ENCODE results near the gene SEL1L. TPM values are rescaled to one million over a fixed set of nuclear protein-coding genes. Genes with fewer than 3 reads are reported as not detected.

SEL1L gene
- total and polyA plus RNA-seq, 4 donors = 13.2 to 101 (median 49.2) TPM

- no peak for TF ChIP-seq CTCF (IDR thresholded peaks at IDR 0.05; ENCODE audit: control extremely low read depth, extremely low read depth)
- WGBS, 2 donors = 54 to 61% methylated on average over 6 of the region's 6 CpGs
- H3K4me3 ChIP-seq = no peak overlapping the region
- DNase-seq (no peak), ATAC-seq (ENCODE audit: insufficient read depth, low FRiP score) (no peak)
- peaks cover 0 to 17% (median 0%) of the 10 kb centered on the region in 5 donors for H3K4me1 ChIP-seq (ENCODE audit: control insufficient read depth in 5 of 5, insufficient read depth in 5 of 5, low read length in 5 of 5)
- H3K27ac ChIP-seq (ENCODE audit: low read depth in 1 of 2, low read length in 1 of 2) = no peak overlapping the region
- no peaks in the 10 kb centered on the region for H3K27me3 ChIP-seq (ENCODE audit: control insufficient read depth in 3 of 3, insufficient read depth in 3 of 3, low read length in 2 of 3)
- no peak overlapping the region for H3K9ac ChIP-seq (ENCODE audit: insufficient read depth in 1 of 2, low read length in 2 of 2)
- no peaks in the 10 kb centered on the region for H3K9me3 ChIP-seq (ENCODE audit: control insufficient read depth in 4 of 4, insufficient read depth in 3 of 4, low read length in 3 of 4)
- peaks cover 11 to 20% (median 12%) of the 10 kb centered on the region in 4 donors for H3K36me3 ChIP-seq (ENCODE audit: control insufficient read depth in 4 of 4, insufficient read depth in 4 of 4, low read length in 4 of 4)
Observed at GRCh38 chr14:81511111-81511904, 22.3 kb downstream of the SEL1L start.

DNA sequence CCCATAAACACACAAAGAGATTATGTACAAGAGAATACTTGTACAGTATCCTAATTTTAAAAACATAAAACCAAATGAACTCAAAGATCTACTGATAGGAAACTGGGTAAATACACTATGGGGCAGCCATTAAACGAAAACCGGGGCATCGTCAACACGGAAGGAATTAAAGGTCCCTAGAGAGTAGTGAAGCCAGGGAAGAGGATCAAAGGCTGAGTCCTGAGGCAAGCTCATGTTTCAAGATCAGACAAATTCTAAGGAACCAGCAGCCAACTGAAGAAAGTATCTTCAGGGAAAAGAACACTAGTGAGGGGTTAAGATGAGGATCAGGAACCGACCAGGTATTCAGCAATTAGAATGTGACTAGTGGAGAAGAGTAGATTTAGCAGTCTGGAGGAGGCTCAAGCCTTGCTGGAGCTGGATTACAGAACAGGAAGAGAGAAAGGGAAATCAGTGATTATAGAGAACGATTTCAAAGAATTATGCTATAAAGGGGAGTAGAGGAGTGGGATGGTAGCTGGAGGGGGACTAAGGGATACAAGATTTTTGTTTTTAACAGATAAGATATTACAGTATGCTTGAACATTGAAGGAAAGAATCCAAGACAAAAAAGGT, 23.7 kb downstream of the SEL1L start:
- TF ChIP-seq CTCF (IDR thresholded peaks at IDR 0.05; ENCODE audit: control extremely low read depth, extremely low read depth) = no peak
- Histone ChIP-seq H3K36me3 (ENCODE audit: control insufficient read depth in 4 of 4, insufficient read depth in 4 of 4, low read length in 4 of 4) (peaks cover 11 to 27% (median 16%) of the 10 kb centered on the region in 4 donors), H3K4me1 (ENCODE audit: control insufficient read depth in 5 of 5, insufficient read depth in 5 of 5, low read length in 5 of 5) (peaks cover 0 to 17% (median 0%) of the 10 kb centered on the region in 5 donors), H3K9ac (ENCODE audit: insufficient read depth in 1 of 2, low read length in 2 of 2) (no peak overlapping the region), H3K27ac (ENCODE audit: low read depth in 1 of 2, low read length in 1 of 2) (peak overlapping the region in 1 of 2 donors; percentile 64), H3K9me3 (ENCODE audit: control insufficient read depth in 4 of 4, insufficient read depth in 3 of 4, low read length in 3 of 4) (no peaks in the 10 kb centered on the region), H3K4me3 (no peak overlapping the region), H3K27me3 (ENCODE audit: control insufficient read depth in 3 of 3, insufficient read depth in 3 of 3, low read length in 2 of 3) (no peaks in the 10 kb centered on the region)
- 50 to 62% methylated on average over 6 of the region's 6 CpGs for WGBS, 2 donors
- DNase-seq = peak in 1 of 3 donors; percentile 4
- ATAC-seq (ENCODE audit: insufficient read depth, low FRiP score) = no peak

- ATAC-seq (ENCODE audit: insufficient read depth, low FRiP score) (no peak), DNase-seq (no peak)
- no peak overlapping the region for H3K9ac ChIP-seq (ENCODE audit: insufficient read depth in 1 of 2, low read length in 2 of 2)
- WGBS, 2 donors = 92 to 96% methylated on average over 5 of the region's 5 CpGs
- H3K4me3 ChIP-seq = no peak overlapping the region
- peaks cover 0 to 17% (median 0%) of the 10 kb centered on the region in 5 donors for H3K4me1 ChIP-seq (ENCODE audit: control insufficient read depth in 5 of 5, insufficient read depth in 5 of 5, low read length in 5 of 5)
- H3K9me3 ChIP-seq (ENCODE audit: control insufficient read depth in 4 of 4, insufficient read depth in 3 of 4, low read length in 3 of 4) = no peaks in the 10 kb centered on the region
- no peaks in the 10 kb centered on the region for H3K27me3 ChIP-seq (ENCODE audit: control insufficient read depth in 3 of 3, insufficient read depth in 3 of 3, low read length in 2 of 3)
- no peak overlapping the region for H3K27ac ChIP-seq (ENCODE audit: low read depth in 1 of 2, low read length in 1 of 2)
- H3K36me3 ChIP-seq (ENCODE audit: control insufficient read depth in 4 of 4, insufficient read depth in 4 of 4, low read length in 4 of 4) = peaks cover 15 to 33% (median 19%) of the 10 kb centered on the region in 4 donors
- TF ChIP-seq CTCF (IDR thresholded peaks at IDR 0.05; ENCODE audit: control extremely low read depth, extremely low read depth) = no peak
Observed at GRCh38 chr14:81509321-81509720, 24.3 kb downstream of the SEL1L start.

All from lung (tissue), 12 donors.